Measurements from ENCODE around the gene PKIB. TPM values are rescaled to one million over a fixed set of nuclear protein-coding genes. Genes with fewer than 3 reads are reported as not detected.

PKIB gene
- total RNA-seq, 1 donor from 2014 or later = 3.2 TPM

DNA sequence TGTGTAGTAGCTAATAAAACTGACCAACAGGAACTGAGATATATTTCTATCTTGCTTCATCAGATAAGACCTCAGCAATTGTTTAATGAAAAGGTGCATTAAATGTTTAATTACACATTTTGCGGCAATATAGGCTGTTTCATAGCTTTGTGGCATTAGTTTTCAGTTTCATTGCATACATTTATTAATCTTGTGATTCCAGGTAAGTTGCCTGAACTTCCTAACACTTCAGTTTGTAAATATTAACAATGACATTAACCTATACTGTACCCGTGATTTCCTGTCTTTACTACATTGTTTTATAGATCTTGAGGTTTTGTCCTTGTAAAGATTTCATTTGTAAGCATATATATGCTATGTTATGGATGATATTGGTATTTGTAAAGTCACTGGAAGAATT lies 66.5 kb downstream of the PKIB start:
- no peaks in the 10 kb centered on the region for H3K27me3 ChIP-seq (ENCODE audit: low read depth)
- H3K4me1 ChIP-seq = no peaks in the 10 kb centered on the region
- ATAC-seq (no peak), DNase-seq (no peak)
- H3K27ac ChIP-seq = no peak overlapping the region
- H3K4me3 ChIP-seq = no peak overlapping the region
- no peaks in the 10 kb centered on the region for H3K9me3 ChIP-seq
- H3K36me3 ChIP-seq = no peaks in the 10 kb centered on the region
- intact Hi-C loops (cut with DNase I) = no loop called here
- no peak for TF ChIP-seq CTCF (IDR thresholded peaks at IDR 0.05)

DNA sequence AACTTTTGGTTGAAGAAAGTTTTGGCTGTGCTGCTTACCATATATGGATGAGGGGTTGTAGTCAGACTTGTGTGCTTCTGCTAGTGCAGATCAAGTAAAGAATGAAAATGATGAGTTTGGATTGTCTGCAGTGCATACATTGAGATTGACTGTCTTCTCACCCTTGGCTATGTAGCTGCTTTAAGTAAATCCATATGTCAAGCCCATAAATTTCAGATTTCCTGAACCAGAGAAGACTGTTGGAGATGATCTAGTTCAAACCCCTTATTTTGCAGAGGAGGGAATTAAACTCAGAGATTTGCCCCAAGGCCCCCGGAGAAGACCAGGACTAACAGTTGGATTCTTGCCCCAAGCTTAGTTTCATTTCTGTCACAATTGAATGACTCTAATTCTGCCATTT lies 67.2 kb downstream of the PKIB start:
- Histone ChIP-seq H3K4me3 (no peak overlapping the region), H3K4me1 (no peaks in the 10 kb centered on the region), H3K9me3 (no peaks in the 10 kb centered on the region), H3K27me3 (ENCODE audit: low read depth) (no peaks in the 10 kb centered on the region), H3K36me3 (no peaks in the 10 kb centered on the region), H3K27ac (no peak overlapping the region)
- intact Hi-C loops (cut with DNase I) = no loop called here
- no peak for TF ChIP-seq CTCF (IDR thresholded peaks at IDR 0.05)
- no peak for DNase-seq
- ATAC-seq = no peak

GRCh38 chr6:122678841-122679240 lies 68.6 kb downstream of the PKIB start:
- no peaks in the 10 kb centered on the region for H3K27me3 ChIP-seq (ENCODE audit: low read depth)
- DNase-seq (no peak), ATAC-seq (no peak)
- H3K4me1 ChIP-seq = no peaks in the 10 kb centered on the region
- intact Hi-C loops (cut with DNase I) = no loop called here
- TF ChIP-seq CTCF (IDR thresholded peaks at IDR 0.05) = no peak
- no peaks in the 10 kb centered on the region for H3K36me3 ChIP-seq
- no peak overlapping the region for H3K4me3 ChIP-seq
- H3K27ac ChIP-seq = no peak overlapping the region
- H3K9me3 ChIP-seq = no peaks in the 10 kb centered on the region

- H3K27ac ChIP-seq = no peak overlapping the region
- intact Hi-C loops (cut with DNase I) = no loop called here
- no peak overlapping the region for H3K4me3 ChIP-seq
- H3K4me1 ChIP-seq = no peaks in the 10 kb centered on the region
- ATAC-seq (no peak), DNase-seq (no peak)
- no peaks in the 10 kb centered on the region for H3K36me3 ChIP-seq
- TF ChIP-seq CTCF (IDR thresholded peaks at IDR 0.05) = no peak
- H3K27me3 ChIP-seq (ENCODE audit: low read depth) = no peaks in the 10 kb centered on the region
- H3K9me3 ChIP-seq = no peaks in the 10 kb centered on the region
These were observed 71.5 kb downstream of the PKIB start for GRCh38 chr6:122681705-122682104.

DNA sequence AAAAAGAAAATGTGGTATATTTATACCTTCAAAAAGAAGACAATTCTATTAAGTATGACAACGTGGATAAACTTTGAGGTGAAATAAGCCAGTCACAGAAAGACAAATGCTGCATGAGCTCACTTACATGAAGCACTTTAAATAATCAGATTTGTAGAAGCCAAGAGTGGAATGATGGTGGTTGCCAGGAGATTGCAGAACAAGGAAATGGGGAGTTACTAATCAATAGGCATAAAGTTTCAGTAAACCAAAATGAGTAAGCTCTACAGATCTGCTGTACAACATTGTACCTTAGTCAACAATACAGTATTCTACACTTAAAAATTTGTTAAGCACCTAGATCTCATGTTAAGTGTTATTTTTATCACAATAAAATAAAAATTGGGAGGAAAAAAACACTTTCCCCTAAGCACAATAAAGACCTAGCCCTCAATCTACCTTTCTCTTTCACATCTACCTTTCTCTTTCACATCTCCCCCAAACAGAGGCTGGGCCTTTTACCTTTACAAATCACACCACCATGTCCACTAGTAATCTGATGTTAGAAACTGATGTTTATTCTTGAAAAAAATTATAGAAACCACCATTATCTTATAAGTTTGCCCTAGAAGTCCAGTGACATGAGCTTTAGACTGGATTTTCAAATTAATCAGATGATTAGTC lies 73.9 kb downstream of the PKIB start:
- no peak for DNase-seq
- H3K4me1 ChIP-seq = no peaks in the 10 kb centered on the region
- ATAC-seq = no peak
- no peaks in the 10 kb centered on the region for H3K27me3 ChIP-seq (ENCODE audit: low read depth)
- no peak overlapping the region for H3K27ac ChIP-seq
- no peak for TF ChIP-seq CTCF (IDR thresholded peaks at IDR 0.05)
- no peak overlapping the region for H3K4me3 ChIP-seq
- intact Hi-C loops (cut with DNase I) = no loop called here
- no peaks in the 10 kb centered on the region for H3K9me3 ChIP-seq
- H3K36me3 ChIP-seq = no peaks in the 10 kb centered on the region
